ENCODE results near the gene SRPRB. TPM values are rescaled to one million over a fixed set of nuclear protein-coding genes. Genes with fewer than 3 reads are reported as not detected.
A peak's percentile ranks its signal among the peaks of the same experiment; 100 is the strongest.

SRPRB gene
- total and polyA plus RNA-seq, 3 experiments from 2014 or later, result 60.0 to 129 (median 128) TPM

- no peak for DNase-seq
- H3K9me3 ChIP-seq (ENCODE audit: low read length), result no peaks in the 10 kb centered on the region
- Mint-ChIP-seq H3K36me3 (peaks cover 0 to 82% (median 18%) of the 10 kb centered on the region in 3 donors), H3K27me3 (no peaks in the 10 kb centered on the region), H3K9me3 (no peaks in the 10 kb centered on the region), H3K4me1 (peaks cover 18 to 43% (median 30%) of the 10 kb centered on the region in 3 donors), H3K27ac (peak overlapping the region in 4 of 8 donors; percentile 4 to 69 (median 17)), H3K4me3 (peak overlapping the region in 1 of 7 donors; percentile 46)
- POLR2A ChIA-PET, result interaction anchor here (0.6 kb wide), 1 partner anchor 1098 kb away, joined by 3 read pairs; no protein-coding TSS in a partner anchor
- H3K36me3 ChIP-seq (ENCODE audit: insufficient read depth, low read length), result peaks cover 43% of the 10 kb centered on the region
- H3K27me3 ChIP-seq (ENCODE audit: insufficient read depth, low read length, poor library complexity, severe bottlenecking), result no peaks in the 10 kb centered on the region
- H3K27ac ChIP-seq (ENCODE audit: low read depth, low read length), result no peak overlapping the region
- CTCF ChIA-PET, result no interaction called here
- H3K4me3 ChIP-seq (ENCODE audit: low read length), result no peak overlapping the region
- no peaks in the 10 kb centered on the region for H3K4me1 ChIP-seq (ENCODE audit: insufficient read depth, low read length)
These were observed 7.3 kb downstream of the SRPRB start for GRCh38 chr3:133812872-133813271.

DNA sequence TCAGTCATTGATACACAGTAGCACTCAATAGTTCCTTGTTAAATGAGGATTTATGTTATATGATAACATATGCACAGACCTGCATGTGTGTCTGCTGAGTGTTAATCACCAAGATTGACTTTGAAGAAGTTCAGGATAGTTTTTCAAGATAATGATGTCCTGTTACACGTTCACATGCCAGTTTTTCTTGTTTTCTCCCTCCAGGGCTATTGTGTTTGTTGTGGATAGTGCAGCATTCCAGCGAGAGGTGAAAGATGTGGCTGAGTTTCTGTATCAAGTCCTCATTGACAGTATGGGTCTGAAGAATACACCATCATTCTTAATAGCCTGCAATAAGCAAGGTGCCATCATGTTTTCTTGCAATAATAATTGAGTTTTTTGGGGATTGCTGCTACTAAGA lies 9.8 kb downstream of the SRPRB start:
- H3K27ac Mint-ChIP-seq, result peak overlapping the region in 1 of 8 donors; percentile 13
- no peaks in the 10 kb centered on the region for H3K27me3 ChIP-seq (ENCODE audit: insufficient read depth, low read length, poor library complexity, severe bottlenecking)

GRCh38 chr3:133820129-133820528 lies 14.5 kb downstream of the SRPRB start:
- Mint-ChIP-seq H3K4me1 (peaks cover 3 to 6% (median 6%) of the 10 kb centered on the region in 3 donors), H3K9me3 (no peaks in the 10 kb centered on the region), H3K36me3 (peaks cover 6 to 90% (median 35%) of the 10 kb centered on the region in 3 donors), H3K27ac (no peak overlapping the region), H3K27me3 (no peaks in the 10 kb centered on the region), H3K4me3 (no peak overlapping the region)
- DNase-seq, result no peak
- ChIA-PET CTCF (interaction anchor here (0.7 to 1.8 kb wide), 3 partner anchors 8 to 108 kb away, joined by 3 to 5 read pairs (median 3); no protein-coding TSS in a partner anchor), POLR2A (interaction anchor here (0.7 kb wide), 1 partner anchor 327 kb away, joined by 3 read pairs; no protein-coding TSS in a partner anchor)
- H3K9me3 ChIP-seq (ENCODE audit: low read length), result no peaks in the 10 kb centered on the region
- no peaks in the 10 kb centered on the region for H3K27me3 ChIP-seq (ENCODE audit: insufficient read depth, low read length, poor library complexity, severe bottlenecking)
- no peak overlapping the region for H3K27ac ChIP-seq (ENCODE audit: low read depth, low read length)
- no peak overlapping the region for H3K4me3 ChIP-seq (ENCODE audit: low read length)
- H3K36me3 ChIP-seq (ENCODE audit: insufficient read depth, low read length), result peaks cover 47% of the 10 kb centered on the region
- H3K4me1 ChIP-seq (ENCODE audit: insufficient read depth, low read length), result no peaks in the 10 kb centered on the region

More for the DNA sequence above, 9.8 kb downstream of the SRPRB start:
- Mint-ChIP-seq H3K9me3 (no peaks in the 10 kb centered on the region), H3K4me1 (peaks cover 10 to 25% (median 17%) of the 10 kb centered on the region in 3 donors), H3K36me3 (peaks cover 0 to 82% (median 20%) of the 10 kb centered on the region in 3 donors), H3K27me3 (no peaks in the 10 kb centered on the region), H3K4me3 (no peak overlapping the region)
- CTCF ChIA-PET, result no interaction called here
- no peak overlapping the region for H3K4me3 ChIP-seq (ENCODE audit: low read length)
- DNase-seq, result no peak
- POLR2A ChIA-PET, result no interaction called here
- no peaks in the 10 kb centered on the region for H3K9me3 ChIP-seq (ENCODE audit: low read length)
- H3K36me3 ChIP-seq (ENCODE audit: insufficient read depth, low read length), result peaks cover 50% of the 10 kb centered on the region
- H3K27ac ChIP-seq (ENCODE audit: low read depth, low read length), result no peak overlapping the region
- no peaks in the 10 kb centered on the region for H3K4me1 ChIP-seq (ENCODE audit: insufficient read depth, low read length)

DNA sequence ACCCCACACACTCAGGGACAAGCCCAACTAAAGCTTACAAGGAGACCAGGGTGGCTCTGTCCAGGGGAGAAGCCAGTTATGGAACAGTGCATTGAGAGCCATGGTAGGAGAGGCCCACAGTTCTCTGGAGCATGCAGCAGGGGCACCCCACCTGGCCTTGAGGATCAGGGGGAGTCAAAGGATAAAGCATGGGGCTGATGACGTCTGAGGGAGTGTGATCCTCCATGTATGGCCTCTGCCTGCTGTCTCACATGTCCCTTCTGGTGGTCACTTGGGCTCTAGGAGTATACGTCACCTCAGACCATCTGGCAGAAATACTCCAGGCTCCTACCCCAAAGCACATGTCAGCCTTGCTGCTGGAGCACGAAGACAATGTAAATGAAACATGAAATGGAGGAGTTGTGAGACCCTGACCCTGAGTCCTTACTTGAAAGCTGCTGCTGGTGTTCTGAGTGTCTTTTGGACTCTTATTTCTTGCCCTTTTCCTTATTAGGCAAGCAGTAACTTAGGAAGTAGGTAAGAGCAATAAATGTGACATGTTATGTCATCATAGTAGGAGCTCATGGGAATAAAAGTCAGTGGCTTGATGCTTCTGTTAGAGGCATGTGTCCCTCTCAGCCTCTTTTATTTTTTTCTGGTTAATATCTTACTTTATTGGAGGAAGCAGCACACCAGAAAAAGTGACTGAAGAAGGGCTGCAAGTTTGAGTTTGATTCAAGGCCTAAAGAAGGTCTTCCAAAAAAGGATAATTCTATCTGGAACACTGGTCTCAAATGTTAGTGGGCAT lies 15.5 kb downstream of the SRPRB start:
- no peaks in the 10 kb centered on the region for H3K9me3 Mint-ChIP-seq
- H3K4me3 Mint-ChIP-seq, result no peak overlapping the region
- no peaks in the 10 kb centered on the region for H3K4me1 ChIP-seq (ENCODE audit: insufficient read depth, low read length)
- peaks cover 0 to 6% (median 5%) of the 10 kb centered on the region in 3 donors for H3K4me1 Mint-ChIP-seq
- no peak overlapping the region for H3K27ac ChIP-seq (ENCODE audit: low read depth, low read length)
- H3K4me3 ChIP-seq (ENCODE audit: low read length), result no peak overlapping the region
- no peak for DNase-seq
- H3K36me3 ChIP-seq (ENCODE audit: insufficient read depth, low read length), result peaks cover 39% of the 10 kb centered on the region
- no peaks in the 10 kb centered on the region for H3K9me3 ChIP-seq (ENCODE audit: low read length)
- CTCF ChIA-PET, result interaction anchor here (1.8 kb wide), 1 partner anchor 7 kb away, joined by 3 read pairs; no protein-coding TSS in a partner anchor
- POLR2A ChIA-PET, result no interaction called here
- H3K27ac Mint-ChIP-seq, result peak overlapping the region in 2 of 8 donors; percentile 1 to 83
- peaks cover 6 to 91% (median 38%) of the 10 kb centered on the region in 3 donors for H3K36me3 Mint-ChIP-seq
- no peaks in the 10 kb centered on the region for H3K27me3 Mint-ChIP-seq
- H3K27me3 ChIP-seq (ENCODE audit: insufficient read depth, low read length, poor library complexity, severe bottlenecking), result no peaks in the 10 kb centered on the region

GRCh38 chr3:133821767-133822638 lies 16.4 kb downstream of the SRPRB start:
- no peak overlapping the region for H3K4me3 Mint-ChIP-seq
- H3K36me3 Mint-ChIP-seq, result peaks cover 6 to 89% (median 41%) of the 10 kb centered on the region in 3 donors
- Histone ChIP-seq H3K9me3 (ENCODE audit: low read length) (no peaks in the 10 kb centered on the region), H3K36me3 (ENCODE audit: insufficient read depth, low read length) (peaks cover 37% of the 10 kb centered on the region), H3K4me3 (ENCODE audit: low read length) (no peak overlapping the region), H3K4me1 (ENCODE audit: insufficient read depth, low read length) (no peaks in the 10 kb centered on the region), H3K27me3 (ENCODE audit: insufficient read depth, low read length, poor library complexity, severe bottlenecking) (no peaks in the 10 kb centered on the region), H3K27ac (ENCODE audit: low read depth, low read length) (no peak overlapping the region)
- no peaks in the 10 kb centered on the region for H3K27me3 Mint-ChIP-seq
- H3K9me3 Mint-ChIP-seq, result no peaks in the 10 kb centered on the region
- H3K4me1 Mint-ChIP-seq, result peaks cover 0 to 6% (median 5%) of the 10 kb centered on the region in 3 donors
- no peak for DNase-seq
- CTCF ChIA-PET, result no interaction called here
- H3K27ac Mint-ChIP-seq, result peak overlapping the region in 4 of 8 donors; percentile 17 to 76 (median 34)
- POLR2A ChIA-PET, result no interaction called here

DNA sequence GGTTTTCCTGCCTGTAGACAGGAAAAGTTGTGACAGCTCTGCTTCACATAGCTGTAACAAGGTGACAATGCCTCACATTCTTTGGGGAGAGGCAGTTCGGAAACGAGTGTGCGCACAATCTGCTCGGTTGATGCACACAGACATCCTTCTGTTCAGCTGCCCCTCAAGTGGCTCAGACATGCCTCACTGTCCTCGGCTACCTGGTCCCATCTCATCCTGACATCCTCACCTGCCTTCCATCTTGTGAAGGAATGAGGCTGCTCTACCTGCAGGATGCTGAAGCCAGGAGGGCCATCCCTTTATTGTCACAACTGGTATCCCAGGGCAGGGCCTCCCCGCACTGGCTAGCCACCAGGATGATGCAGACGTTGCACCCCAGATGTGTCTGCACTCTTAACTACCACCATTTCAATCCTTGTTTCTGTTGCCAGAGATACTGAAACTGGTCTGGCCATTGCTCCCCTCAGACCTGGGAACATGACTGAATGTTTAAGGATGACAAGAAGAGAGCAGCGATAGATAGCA lies 19.4 kb downstream of the SRPRB start:
- H3K4me1 Mint-ChIP-seq, result peaks cover 0 to 3% (median 0%) of the 10 kb centered on the region in 3 donors
- no peak for DNase-seq
- H3K9me3 Mint-ChIP-seq, result no peaks in the 10 kb centered on the region
- Histone ChIP-seq H3K4me1 (ENCODE audit: insufficient read depth, low read length) (no peaks in the 10 kb centered on the region), H3K27me3 (ENCODE audit: insufficient read depth, low read length, poor library complexity, severe bottlenecking) (no peaks in the 10 kb centered on the region), H3K36me3 (ENCODE audit: insufficient read depth, low read length) (peaks cover 23% of the 10 kb centered on the region), H3K27ac (ENCODE audit: low read depth, low read length) (no peak overlapping the region), H3K4me3 (ENCODE audit: low read length) (no peak overlapping the region), H3K9me3 (ENCODE audit: low read length) (no peaks in the 10 kb centered on the region)
- peaks cover 6 to 67% (median 33%) of the 10 kb centered on the region in 3 donors for H3K36me3 Mint-ChIP-seq
- POLR2A ChIA-PET, result no interaction called here
- CTCF ChIA-PET, result no interaction called here
- no peaks in the 10 kb centered on the region for H3K27me3 Mint-ChIP-seq
- H3K27ac Mint-ChIP-seq, result peak overlapping the region in 2 of 8 donors; percentile 68 to 69
- no peak overlapping the region for H3K4me3 Mint-ChIP-seq

DNA sequence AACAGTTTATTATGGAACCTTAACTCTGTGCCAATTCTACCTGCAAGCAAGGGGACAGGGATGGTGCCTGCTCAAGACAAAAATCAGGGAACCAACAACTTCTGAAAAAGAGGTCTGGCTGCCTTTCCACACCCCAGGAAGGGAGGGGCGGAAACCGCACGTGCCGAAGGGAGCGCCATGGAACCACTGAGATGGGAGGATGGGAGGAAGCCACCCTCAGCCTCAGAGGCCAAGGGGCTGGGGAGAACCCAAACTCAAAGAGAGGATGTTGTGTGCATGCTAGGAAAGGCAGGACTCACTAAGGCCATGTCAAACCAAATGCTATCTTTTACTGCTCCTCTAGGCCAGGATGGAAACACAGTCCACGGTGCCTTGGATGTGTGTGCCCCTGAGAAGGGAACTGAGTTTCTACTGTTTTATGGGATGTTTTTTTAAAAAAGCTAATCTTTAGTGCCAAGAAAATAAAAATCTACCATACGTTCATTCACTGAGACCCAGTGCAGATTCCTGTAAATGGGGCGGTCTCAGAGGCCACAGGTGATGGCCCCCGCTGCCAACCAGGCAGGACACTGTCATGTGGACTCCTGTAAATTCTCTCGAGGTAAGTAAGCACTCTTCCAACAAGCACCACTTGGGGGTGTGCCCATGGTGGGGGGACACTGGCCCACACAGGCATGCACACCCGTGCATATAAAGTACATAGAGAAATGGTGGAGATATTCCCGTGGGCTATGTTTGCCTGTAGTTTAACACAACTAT lies 20.5 kb downstream of the SRPRB start:
- POLR2A ChIA-PET, result no interaction called here

More for the DNA sequence above, 20.5 kb downstream of the SRPRB start:
- Histone ChIP-seq H3K4me1 (ENCODE audit: insufficient read depth, low read length) (no peaks in the 10 kb centered on the region), H3K4me3 (ENCODE audit: low read length) (no peak overlapping the region), H3K9me3 (ENCODE audit: low read length) (no peaks in the 10 kb centered on the region), H3K36me3 (ENCODE audit: insufficient read depth, low read length) (peaks cover 14% of the 10 kb centered on the region), H3K27me3 (ENCODE audit: insufficient read depth, low read length, poor library complexity, severe bottlenecking) (no peaks in the 10 kb centered on the region), H3K27ac (ENCODE audit: low read depth, low read length) (no peak overlapping the region)
- H3K4me1 Mint-ChIP-seq, result peaks cover 0 to 1% (median 0%) of the 10 kb centered on the region in 3 donors
- no peaks in the 10 kb centered on the region for H3K27me3 Mint-ChIP-seq
- no peak for DNase-seq
- H3K9me3 Mint-ChIP-seq, result no peaks in the 10 kb centered on the region
- peak overlapping the region in 2 of 8 donors; percentile 56 to 71 for H3K27ac Mint-ChIP-seq
- H3K36me3 Mint-ChIP-seq, result peaks cover 6 to 56% (median 28%) of the 10 kb centered on the region in 3 donors
- CTCF ChIA-PET, result no interaction called here
- no peak overlapping the region for H3K4me3 Mint-ChIP-seq
